Fibroblast of upper back skin (primary cell): ENCODE results near the gene CAMK2N1.

Experiments
- DNase-seq: peaks from one replicate; pipeline ENCODE4 v3.0.0-alpha.2; 2013

The CAMK2N1 gene

DNA sequence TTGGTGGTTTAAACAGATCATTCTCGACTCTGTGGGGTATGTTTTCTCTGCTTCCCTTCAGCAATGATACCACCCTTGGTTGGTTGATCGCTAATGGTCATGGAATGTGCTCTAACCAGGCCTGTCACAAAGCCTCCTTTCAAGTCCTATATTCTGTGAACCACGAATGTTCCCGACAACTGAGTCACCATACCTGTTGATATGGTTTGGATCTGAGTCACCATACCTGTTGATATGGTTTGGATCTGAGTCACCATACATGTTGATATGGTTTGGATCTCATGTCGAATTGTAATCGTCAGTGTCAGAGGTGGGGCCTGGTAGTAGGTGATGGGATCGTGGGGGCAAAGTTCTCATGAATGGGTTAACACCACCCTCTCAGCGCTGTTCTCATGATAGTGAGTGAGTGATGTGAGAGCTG, 10.2 kb upstream of the CAMK2N1 start:
- peak; percentile 75 for DNase-seq

GRCh38 chr1:20495661-20496060, 9.7 kb upstream of the CAMK2N1 start:
- DNase-seq: no peak

GRCh38 chr1:20494609-20495311, 8.8 kb upstream of the CAMK2N1 start:
- peak; percentile 86 for DNase-seq

DNA sequence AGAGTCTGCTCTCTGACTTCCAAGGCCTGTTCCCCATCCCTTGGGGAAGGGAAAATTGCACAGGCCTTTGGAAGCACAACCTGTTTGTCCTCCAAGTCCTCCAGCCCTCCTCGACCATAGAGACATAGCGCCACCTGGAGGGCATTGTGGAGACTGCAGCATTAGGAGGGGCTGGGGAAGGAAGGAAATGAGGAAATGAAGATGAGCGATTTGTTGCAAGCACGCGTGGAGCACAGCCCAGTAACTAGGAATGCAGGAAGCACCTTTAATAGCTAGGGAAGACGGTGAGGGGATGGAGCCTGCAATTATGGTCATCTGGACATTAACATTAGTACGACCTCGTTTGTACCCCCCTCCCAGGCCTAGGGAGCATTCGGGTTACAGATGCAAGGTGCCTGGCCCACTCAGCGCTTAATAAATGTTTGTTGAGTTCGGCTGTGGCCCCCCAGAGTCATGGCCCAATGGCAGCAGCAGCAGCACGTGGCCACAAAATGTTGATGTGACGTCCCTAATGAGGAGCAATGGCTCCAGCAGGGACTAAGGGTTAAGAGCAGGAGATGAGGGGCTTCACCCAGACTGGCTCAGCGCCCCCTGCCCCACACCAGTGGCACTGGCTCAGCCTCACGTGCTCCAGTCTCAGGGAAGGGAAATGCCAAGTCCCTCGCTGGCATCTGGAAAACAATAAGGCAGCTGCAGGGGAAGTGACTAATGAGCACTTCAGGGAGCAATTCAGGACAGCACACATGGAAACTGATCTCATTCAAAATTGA, 8.0 kb upstream of the CAMK2N1 start:
- DNase-seq: peak; percentile 86

GRCh38 chr1:20493309-20493708, 7.3 kb upstream of the CAMK2N1 start:
- no peak for DNase-seq

GRCh38 chr1:20492751-20493150, 6.7 kb upstream of the CAMK2N1 start:
- DNase-seq: no peak

GRCh38 chr1:20491866-20492265, 5.9 kb upstream of the CAMK2N1 start:
- DNase-seq: no peak

DNA sequence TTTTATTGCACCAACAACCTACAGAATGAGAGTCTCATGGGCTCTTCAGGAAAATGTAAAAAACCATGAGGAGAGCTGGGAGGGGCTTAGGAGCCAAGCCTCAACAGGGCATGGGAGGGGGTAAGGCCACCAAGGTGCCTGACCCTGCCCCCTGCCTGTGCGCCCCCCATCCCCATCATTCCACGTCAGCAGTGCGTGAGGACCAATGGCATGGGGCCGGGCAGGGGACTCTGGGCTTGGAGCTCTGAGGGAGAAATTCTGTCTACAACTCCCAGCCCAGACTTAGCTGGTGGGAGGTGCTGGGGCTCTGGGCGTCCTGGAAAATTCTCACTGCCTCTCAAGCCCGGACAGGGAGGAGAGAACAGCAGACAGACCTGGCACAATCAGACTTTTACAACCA, 5.2 kb upstream of the CAMK2N1 start:
- DNase-seq: no peak

- no peak for DNase-seq
Observed at GRCh38 chr1:20487236-20487590, 1.2 kb upstream of the CAMK2N1 start.

DNA sequence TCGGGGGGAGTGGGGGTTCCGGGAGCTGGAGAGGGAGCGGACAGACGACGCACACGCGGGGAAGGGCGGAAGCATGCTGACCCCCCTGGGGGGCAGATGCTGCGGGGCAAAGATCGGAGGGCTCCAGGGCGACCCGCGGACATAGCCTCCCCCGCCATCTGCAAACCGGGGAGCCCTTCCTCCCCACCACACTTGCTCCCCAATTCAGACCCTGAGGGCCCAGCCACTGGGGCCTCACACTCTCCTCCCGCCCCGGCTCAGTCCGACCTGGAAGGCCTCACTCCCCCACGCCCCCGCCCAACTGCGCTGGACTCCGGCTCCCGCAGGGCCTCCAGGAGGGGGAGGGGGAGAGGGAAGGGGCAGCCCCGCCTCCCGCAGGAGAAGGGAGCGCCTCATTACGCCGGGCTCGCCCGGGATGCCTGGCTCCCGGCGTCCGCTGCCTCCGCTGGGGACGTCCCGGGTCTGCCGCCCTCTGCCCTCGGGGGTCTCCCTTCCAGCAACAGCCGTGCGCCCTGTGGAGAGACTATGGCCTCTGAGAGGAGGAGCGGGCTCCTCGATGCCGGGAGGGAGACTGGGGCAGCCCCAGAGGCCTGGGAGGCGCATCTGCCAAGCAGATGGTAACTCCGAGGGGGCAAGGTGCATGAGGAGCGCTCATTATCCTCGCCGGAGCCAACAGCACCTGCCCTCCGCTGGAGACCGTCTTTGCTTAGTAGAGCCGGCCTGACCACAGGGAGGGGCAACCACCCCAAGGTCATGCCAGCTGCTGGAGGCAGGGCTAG, 636 bp upstream of the CAMK2N1 start:
- DNase-seq: no peak

GRCh38 chr1:20484519-20485462, 1.2 kb downstream of the CAMK2N1 start:
- no peak for DNase-seq

GRCh38 chr1:20483833-20484518, 2.0 kb downstream of the CAMK2N1 start:
- DNase-seq: no peak

- DNase-seq: no peak
Observed at GRCh38 chr1:20483098-20483832, 2.7 kb downstream of the CAMK2N1 start.

GRCh38 chr1:20481643-20482498, 4.1 kb downstream of the CAMK2N1 start:
- no peak for DNase-seq

DNA sequence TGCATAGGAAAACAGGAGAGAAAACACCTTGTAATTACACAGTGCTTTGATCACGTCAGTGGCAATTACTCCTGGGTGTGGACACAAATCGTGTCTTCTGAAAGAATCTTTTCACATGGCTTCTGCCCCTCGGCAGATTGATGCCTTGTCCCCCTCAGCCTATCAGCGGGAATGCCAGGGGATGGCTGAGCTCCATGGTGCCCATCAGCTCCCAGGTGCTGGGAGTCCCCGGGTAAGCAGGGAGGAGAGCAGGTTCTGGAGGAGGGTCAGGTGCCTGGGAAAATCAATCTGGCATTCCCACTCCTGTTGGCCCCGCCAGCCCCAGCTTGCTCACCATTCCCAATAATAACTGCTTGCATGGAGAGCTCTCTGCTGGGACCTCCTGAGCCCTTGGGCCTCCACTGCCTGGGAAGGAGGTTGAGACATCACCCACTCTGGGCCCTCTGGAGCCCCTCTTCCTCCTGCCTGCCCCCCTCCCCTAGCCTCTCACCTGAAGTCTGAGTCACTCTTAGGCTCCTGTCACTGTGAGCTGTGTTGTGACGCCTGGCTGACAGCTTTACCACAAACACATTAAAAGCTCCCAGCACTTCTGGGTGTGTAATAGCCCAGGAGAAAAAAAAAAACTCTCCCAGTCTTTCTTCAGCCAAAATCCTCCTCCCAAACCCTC, 4.9 kb downstream of the CAMK2N1 start:
- no peak for DNase-seq

DNA sequence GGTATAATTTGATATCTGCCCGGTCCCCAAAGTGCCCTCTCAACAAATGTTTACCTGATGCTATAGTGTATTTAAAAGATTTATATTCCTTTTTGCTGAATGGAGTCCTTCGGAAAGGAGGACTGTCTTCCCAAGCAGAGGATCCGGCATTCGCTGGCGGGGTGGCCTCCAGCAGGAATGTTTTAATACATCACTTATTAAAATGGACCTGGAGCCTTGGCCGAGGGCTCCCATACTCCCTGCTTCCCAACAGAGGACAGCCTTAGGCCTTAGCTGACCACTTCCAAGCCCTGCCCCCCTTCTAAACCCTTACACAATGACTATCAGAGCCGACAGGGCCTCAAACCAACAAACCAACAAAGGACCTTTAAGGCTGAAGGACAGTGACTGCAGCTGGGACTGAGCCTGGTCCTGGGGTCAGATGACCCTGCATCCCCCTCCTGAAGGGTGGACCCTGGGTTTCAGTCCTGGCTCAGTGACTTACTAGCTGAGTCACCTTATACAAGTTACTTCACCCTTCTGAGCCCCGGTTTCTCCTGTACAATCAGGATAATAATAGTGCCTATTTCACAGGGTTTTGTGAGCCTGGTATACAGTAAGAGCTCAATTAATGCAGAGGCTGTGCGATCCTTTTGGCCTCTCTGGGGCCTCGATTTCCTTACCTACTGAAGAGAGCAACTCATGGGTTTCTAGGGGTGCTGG, 5.6 kb downstream of the CAMK2N1 start:
- no peak for DNase-seq

DNA sequence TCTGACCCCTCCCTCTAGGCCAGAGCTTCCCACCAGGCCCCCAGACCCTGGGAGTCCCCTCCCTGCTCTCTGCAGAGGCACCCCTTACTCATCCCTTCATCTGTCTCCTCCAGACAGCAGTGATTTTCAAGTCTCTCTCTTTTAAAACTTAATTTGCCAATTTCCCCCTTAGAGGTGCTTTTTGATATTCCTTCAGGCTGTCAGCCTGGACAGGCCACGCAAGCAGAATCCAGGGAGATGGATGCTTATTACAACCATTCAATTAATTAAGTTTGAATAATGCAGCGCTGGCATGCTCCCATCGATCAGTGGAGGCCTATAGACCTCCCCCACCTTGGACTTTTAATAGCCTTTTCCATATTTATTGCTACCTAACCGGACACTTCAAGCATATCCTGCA, 6.2 kb downstream of the CAMK2N1 start:
- no peak for DNase-seq

GRCh38 chr1:20478057-20478635, 7.9 kb downstream of the CAMK2N1 start:
- no peak for DNase-seq
